ENCODE data around the gene HJURP. TPM values are rescaled to one million over a fixed set of nuclear protein-coding genes. Genes with fewer than 3 reads are reported as not detected.

Gene HJURP
- polyA plus RNA-seq, 3 donors, result 0.07 to 0.16 TPM; not detected in 1

DNA sequence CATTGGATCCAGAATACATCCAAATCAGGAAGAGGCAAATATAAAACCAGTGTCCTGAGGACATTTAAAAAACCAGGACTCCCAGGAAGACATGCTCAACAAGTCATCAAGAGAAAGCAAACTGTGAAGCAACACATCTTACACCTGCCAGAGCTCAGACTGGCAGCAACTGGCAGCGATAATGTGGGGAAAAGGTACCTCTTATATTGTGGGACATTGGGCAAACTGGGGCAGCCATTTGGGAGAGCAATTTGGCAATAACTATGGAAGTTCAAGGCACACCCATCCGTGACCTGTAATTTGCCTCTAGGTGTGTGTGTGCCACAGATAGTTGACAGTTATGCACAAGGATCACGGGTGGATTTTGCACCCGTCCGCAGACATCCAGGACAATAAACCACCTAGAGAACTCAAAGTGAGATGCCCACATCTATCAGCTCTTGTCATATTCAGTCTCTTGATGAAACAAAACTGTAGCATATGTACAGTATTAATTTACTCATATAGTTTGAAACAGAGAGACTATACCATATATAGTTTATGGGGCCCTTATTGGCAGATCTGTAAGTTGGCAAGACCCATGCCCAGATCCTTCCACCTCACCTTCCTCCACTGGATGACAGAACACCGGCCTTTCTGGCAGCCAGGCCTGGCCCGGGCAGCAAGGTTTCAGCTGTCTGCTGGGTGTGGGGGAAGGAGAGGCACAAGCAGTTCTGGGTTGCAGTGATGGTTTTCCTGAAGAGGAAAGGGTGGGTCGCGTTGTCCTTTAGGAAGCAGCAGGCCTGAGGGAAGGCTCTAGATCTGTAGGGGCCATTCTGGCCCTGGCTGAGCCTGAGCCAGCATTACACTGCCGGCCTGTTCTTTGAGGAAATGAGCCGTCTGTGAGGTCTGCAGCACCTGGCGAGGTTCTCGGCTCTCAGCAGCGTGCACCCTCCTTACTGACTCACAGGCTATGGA lies 18.8 kb downstream of the HJURP start:
- WGBS, 3 donors, result 82 to 88% (median 84%) methylated on average over 14 of the region's 14 CpGs
- no peak overlapping the region for H3K27ac ChIP-seq (ENCODE audit: low read depth, low read length)

DNA sequence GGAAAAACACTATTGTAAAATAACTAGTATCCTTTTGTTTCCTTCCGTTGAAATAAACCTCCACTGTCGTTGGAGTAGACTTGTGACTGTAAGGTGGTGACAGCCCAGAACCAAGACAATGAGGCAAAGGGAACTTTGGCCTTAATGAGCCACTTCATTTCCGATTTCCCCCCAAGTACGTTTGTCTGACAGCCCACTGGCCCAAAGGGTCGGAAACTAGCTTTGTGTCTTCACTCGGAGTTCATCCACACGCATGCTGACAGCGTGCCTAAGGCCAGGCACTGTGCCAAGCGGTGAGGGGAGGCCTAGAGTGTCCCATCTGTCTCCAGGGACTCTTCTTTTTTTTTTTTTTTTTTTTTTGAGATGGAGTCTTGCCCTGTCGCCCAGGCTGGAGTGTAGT lies 21.0 kb downstream of the HJURP start:
- WGBS, 3 donors, result 40 to 83% (median 59%) methylated on average over 9 to 10 of the region's 10 CpGs
- H3K27ac ChIP-seq (ENCODE audit: low read depth, low read length), result no peak overlapping the region

DNA sequence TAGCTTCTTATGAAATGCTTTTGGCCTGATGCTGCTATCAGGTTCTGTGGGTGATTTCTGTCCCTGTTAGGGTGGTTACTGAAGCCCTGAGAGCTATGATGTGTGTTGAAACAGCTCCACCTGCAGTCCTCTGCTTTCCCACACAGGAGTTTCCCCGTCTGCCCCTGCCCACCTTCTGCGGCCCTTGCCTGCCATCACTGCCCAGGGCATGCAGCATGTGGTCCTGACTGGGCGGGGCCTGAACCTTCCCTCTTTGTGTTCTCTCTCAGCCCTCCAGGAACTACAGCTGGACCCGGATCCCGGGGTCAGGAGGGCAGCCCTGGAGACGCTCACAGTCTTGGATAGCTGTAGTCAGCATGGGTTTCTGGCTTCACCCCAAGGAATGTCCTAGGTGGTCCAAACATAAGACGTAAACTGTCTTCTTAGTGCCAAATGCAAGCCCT lies 21.4 kb downstream of the HJURP start:
- WGBS, 3 donors, result 34 to 65% (median 41%) methylated on average over 7 of the region's 7 CpGs
- H3K27ac ChIP-seq (ENCODE audit: low read depth, low read length), result no peak overlapping the region

DNA sequence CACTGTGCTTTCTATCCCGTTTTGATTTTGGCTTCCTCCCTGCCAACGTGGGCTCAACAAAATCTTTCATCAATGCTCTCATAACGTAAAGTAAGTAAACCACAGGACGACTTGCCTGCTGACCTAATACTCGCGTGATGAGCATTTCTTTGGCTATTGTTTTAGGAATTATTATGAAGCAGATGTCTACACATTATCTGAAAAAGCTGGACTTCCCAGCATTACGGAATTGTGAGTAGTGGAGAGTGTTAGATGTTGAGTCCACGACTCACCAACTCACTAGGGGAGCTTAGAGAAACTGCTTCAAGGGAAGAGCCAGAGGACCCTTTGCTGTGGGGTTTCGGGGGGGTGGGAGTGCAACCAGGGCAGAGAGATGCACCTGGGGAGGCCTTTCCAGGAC lies 21.9 kb downstream of the HJURP start:
- no peak overlapping the region for H3K27ac ChIP-seq (ENCODE audit: low read depth, low read length)
- WGBS, 3 donors, result 71 to 73% (median 72%) methylated on average over 9 of the region's 9 CpGs

DNA sequence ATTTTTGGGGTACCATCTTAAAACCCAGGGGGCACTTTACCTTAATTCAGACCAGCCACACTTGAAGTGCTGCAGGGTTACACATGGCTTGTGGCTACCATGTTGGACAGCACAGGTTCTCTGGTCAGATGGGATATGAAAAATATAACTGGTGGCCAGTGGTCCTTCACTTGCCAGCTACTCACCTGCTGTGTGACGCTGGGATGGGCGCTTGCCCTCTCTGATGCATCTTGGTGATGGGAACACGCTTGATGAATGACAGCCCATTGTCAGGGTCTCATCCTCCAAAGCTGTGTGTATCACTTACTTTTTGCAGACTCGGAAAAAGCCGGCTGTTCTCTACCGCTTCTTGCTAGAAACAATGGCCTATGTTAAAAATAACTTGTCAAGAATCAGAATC lies 22.5 kb downstream of the HJURP start:
- 95 to 98% (median 97%) methylated on average over 6 of the region's 6 CpGs for WGBS, 3 donors
- H3K27ac ChIP-seq (ENCODE audit: low read depth, low read length), result no peak overlapping the region

DNA sequence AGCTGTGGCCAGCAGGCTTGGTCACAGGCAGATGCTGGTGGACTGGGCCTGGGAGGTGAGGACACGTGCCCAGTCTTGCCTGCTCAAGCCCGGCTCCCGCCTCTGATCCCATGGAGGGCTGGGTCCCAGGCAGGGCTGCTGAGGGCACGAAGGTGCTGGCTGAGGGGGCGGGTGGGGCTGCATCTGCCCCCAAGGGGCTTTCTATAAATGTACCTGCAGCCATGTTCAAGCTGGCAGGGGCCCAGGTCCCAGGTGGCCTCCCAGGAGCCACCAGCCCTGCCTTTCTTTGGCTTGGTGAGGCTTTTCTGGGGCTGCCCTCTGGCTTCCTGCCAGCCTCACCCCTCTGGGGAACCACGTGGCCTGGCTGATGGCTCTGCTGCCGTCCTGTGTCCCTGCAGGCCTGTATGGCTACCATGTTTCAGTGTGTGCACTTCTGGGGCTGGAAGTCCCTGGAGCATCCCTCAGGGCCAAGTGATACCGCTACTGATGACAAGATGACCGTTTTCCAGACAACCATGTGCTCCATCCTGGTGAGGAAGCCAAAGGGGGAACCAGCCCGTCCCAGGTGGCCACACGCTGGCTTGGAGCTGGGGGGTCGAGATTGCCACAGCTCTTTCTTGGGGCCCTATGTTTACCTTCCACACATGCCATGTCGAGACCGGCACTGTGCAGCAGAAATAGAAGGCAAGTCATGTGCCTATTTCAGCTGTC lies 23.2 kb downstream of the HJURP start:
- 70 to 80% (median 73%) methylated on average over 14 of the region's 14 CpGs for WGBS, 3 donors
- H3K27ac ChIP-seq (ENCODE audit: low read depth, low read length), result no peak overlapping the region

DNA sequence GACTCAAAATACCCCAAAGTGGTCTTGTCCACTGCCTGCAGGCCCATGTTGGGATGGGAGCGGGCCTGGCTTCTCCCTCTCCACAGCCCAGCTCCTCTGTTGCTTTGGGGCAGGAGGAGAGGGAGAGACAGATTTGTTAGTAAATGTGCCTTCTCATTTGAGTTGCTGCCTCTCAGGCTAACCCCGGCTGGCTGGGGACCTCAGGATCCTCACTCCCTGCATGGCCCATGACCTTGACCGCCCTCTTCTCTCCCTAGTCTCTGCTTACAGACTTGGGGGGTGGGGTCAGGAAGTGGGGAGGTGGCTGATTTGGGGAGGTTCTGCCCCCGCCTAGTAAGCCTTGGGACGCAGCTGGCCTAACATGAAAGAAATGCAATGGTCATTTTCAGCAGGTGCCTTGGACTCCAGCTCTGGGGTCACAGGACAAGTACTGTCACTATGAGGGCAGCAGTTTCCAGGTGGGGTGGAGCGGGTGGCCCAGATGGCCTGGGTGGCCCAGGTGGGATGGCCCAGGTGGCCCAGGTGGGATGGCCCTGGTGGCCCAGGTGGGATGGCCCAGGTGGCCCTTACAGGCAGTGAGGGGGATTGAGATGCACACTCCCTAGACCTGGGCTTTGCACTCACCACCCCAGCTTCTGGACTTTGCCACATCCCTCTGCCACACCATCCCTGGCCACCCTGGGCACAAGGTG lies 24.1 kb downstream of the HJURP start:
- WGBS, 3 donors, result 81 to 94% (median 93%) methylated on average over 6 of the region's 6 CpGs
- no peak overlapping the region for H3K27ac ChIP-seq (ENCODE audit: low read depth, low read length)

DNA sequence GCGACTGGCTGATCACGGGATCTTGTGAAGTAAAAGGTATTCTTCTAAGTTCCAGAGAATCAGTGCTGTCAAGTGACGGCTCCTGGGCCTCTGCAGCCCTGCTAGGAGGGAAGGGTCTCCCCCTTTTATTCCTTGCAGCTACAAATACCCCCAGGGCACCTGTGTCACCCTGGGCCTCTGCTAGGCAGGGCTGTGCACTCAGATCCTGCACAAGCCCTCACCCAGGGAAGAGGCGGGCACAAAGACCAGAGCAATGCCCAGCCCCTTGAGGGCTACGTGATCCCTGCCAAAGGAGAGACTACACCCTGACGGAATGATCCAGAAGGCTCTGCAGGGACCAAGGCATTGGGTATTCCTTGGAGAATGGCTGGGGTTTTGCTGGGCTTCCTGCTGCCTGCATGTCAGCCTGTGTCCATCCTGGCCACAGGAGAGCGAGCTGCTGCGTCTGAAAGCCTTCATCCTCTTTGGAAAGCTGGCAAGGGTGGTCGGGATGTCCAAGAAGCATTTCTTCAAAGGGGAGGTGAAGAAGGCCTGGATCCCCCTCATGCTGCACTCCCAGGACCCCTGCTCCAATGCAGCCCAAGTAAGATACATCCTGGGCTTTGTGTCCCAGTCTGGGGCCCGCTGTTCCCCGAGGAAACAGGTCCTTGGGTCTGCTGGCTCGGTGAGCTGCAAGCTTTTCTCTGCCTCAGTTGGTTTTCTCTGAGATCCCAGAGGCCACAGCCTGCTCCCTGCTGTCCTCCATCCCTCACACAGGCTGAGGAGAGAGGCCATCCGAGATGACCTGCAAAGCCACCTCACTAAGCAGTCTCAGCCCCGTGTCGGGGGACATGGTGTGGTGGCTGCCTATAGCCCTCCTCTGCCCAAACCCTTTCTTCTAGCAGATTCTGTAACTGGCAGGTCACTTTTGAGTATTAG lies 24.9 kb downstream of the HJURP start:
- H3K27ac ChIP-seq (ENCODE audit: low read depth, low read length), result no peak overlapping the region
- WGBS, 3 donors, result 75 to 90% (median 87%) methylated on average over 15 of the region's 15 CpGs

DNA sequence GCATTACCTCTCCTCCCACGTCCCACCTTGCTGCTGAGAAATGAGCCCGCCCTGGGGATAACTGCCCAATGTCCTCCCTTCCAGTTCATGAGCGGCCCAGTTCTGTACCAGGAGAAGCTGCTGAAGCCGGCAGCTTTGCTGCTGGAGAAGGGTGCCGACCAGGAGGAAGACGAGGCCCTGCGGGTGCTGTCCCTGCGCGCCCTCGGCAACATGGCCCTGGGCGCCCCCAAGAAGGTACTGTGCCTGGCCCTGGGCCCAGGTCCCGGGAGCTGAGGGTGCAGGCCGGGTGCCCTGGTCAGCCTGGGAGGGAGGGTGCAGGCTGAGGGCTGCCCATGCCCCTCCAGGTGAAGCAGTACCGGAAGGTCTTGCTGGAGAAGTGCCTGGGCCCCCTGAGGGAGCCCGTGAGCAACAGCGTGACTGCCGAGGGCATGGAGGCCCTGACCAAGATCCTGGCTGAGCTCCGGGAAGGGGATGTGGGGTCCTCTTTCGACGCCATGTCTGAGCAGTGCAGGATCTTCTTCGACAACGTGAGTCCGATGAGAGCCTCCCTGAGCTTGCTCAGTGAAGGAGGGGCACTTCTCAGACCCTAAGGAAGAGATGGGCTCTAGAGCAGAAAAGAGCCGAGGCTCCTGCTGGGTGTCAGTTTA lies 25.7 kb downstream of the HJURP start:
- 80 to 86% (median 85%) methylated on average over 24 of the region's 24 CpGs for WGBS, 3 donors

DNA sequence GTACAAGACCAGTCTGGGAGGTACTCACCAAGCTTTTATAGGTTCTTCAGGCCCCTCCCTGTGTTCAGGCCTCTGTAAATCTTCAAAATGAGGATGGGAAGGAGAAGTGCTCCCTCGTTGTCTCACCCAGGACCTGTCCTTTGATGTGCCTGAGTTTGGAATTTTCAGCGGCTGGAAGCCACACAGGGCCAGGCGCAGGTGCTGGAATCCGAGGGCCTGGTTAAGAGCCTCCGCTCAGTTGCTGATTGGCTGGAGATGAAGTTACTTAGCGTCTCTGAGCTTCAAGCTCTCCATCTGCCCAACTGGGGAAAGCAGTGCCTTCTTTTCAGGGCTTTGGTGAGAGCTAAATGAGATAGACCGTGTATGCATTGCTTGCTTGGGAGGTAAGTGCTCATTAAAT lies 30.0 kb downstream of the HJURP start:
- no peak overlapping the region for H3K27ac ChIP-seq (ENCODE audit: low read depth, low read length)
- WGBS, 3 donors, result 62 to 82% (median 77%) methylated on average over 7 of the region's 7 CpGs

More for the DNA sequence above, 25.7 kb downstream of the HJURP start:
- H3K27ac ChIP-seq (ENCODE audit: low read depth, low read length), result no peak overlapping the region

DNA sequence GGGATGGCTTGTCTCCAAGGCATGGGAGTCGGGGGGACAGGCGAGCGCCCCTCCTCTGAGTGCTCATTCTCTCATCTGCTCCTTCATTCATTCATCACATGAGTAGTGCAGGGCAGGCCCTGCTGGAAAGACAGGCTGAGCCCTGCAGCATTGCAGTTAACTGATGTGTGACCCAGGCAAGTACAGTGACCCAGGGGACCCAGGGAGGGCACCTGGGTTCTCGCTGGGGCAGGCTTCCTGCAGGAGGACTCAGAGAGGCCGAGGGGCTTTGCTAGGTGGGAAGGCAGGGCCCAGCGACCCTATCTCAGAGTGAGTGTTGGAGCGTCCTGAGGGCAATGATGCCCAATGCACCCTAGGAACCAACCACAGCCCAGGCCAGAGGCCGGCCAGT lies 30.6 kb downstream of the HJURP start:
- H3K27ac ChIP-seq (ENCODE audit: low read depth, low read length), result no peak overlapping the region
- 80 to 89% (median 87%) methylated on average over 8 of the region's 8 CpGs for WGBS, 3 donors

DNA sequence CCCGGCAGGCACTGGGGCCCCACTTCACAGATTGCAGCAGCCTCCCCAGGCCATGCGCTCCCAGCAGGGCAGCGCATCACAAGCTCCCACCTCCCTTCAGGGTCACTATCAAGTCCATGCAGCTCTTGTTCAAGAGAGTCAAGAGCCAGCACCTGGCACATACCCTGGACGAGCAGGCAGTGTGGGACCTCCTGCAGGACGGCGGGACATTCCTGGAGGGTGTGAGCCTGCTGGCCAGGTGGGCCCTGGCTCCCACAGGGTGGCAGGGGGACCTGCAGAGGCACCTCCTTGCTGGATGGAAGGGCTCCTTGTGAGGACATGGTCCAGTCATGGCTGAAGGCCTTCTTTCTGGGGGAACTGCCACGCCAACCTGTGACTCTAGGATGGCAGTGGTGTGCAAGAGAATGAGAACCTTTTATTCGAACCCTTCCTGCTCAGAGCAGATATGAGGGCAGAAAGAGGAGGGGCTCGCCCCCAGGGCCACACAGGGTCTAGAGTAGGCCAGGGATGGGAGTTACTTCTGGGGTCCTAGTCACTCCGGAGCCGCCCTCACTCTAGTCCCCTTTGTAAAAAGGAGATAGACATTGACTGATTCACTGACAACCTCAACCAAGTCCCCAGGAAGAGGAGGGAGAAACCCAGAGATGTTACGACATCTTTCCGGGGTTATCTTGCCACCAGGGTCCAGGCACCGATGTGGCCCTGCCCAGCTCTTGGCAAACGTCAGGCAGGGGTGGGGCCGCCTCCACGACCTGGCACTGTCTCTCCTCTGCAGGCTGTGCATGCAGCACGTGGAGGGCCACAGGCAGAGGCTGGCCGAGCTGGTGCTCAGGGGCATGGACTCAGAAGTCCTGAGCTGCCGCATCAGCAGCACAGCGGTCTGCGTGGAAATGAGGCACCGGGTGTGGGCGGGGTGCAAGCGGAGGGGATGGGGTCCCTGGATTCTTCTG lies 31.3 kb downstream of the HJURP start:
- 72 to 76% (median 76%) methylated on average over 25 of the region's 25 CpGs for WGBS, 3 donors
- H3K27ac ChIP-seq (ENCODE audit: low read depth, low read length), result no peak overlapping the region

DNA sequence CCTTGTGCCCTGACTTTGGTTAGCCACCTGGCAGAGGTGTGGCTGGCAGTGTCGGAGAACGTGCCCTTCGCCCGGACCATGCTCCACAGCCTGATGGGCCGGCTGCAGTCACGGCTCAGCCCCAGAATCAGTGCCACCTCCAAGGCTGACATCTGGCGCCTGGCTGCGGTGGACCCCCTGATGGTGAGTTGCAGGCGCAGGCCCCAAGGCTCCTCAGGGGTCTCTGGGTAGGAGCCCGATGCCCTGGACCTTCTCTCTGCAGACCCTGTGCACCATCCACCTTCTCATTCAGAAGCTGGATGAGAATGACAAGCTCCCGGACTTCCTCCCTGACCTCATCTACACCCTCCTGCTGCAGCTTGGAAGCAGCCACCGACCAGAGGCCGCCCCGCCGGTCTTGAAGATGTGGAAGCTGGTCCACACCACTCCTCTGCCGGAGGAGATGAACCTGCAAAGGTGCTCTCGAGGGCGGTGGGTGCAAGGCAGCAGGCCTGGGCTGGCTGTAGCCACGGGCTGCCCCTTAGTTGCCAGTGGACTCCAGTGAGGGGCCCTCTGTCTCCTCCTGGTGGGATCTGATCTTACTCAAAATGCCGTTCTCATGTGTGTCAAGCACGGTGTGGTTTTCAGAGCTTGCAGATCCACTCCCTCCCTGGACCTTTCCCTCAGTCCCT lies 32.1 kb downstream of the HJURP start:
- WGBS, 3 donors, result 79 to 94% (median 89%) methylated on average over 21 of the region's 21 CpGs
- H3K27ac ChIP-seq (ENCODE audit: low read depth, low read length), result no peak overlapping the region

DNA sequence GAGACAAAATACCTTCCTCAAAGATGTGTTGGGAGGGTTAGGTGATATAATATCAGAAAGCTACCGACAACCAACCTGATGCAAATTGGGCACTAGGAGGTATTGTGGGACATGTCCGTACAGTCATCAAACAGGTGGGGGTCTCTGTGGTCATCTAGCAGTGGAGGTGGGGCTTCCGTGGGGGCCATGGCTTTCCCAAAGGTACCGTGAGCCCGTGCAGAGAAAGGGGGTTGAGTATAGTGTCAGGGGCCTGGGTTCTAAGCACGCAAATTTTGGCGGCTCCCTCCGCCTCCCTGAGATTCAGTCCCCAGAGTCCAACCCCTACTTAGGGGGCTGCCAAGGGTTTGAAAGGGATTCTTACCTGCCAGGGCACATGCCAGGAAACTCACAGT lies 32.6 kb downstream of the HJURP start:
- H3K27ac ChIP-seq (ENCODE audit: low read depth, low read length), result no peak overlapping the region
- WGBS, 3 donors, result 83 to 95% (median 90%) methylated on average over 8 of the region's 8 CpGs

DNA sequence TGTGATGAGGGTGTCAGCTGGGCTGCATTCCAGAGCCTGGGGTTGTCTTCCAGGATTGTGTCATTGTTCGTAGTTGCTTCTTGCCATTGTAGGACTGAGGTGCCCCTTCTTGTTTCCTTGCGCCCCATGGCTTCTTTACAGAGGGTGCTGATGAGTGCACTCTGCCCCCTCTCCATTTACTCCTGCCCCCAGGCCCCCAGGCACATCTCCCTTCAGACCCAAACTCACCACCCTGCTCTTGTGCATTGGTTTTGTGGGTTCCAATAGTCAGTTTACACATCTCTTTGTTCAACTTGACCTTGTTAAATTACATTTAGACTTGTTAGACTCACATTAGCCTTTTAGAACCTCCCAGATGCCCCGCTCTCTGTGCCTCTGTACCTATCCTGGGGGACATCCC lies 33.1 kb downstream of the HJURP start:
- H3K27ac ChIP-seq (ENCODE audit: low read depth, low read length), result no peak overlapping the region
- WGBS, 3 donors, result 82 to 93% (median 91%) methylated on average over 3 of the region's 3 CpGs

DNA sequence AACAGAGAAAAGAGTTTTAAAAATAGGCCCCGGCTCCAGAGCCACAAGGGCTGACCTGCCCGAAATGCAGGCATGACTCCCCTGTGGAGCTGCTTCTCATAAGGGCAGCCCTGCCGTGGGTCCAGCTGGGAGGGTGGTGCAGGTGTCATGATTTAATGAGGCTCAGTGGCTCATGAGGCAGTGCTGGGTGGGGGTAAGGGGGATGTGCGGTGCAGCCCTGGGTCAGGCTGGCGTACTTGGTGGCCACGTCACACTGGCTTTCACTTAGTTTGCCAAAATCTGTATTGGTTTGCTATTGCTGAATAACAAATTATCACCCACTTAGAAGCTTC lies 33.6 kb downstream of the HJURP start:
- WGBS, 3 donors, result 81 to 85% (median 85%) methylated on average over 6 of the region's 6 CpGs
- H3K27ac ChIP-seq (ENCODE audit: low read depth, low read length), result no peak overlapping the region
